Measurements from ENCODE around the gene OLFM1.

Gene OLFM1

GRCh38 chr9:135087489-135087792 is at the start of gene OLFM1:
OLFM1 (plus strand) TSS chr9:135087668; CDS start chr9:135087990, 322 bp downstream.
- DNase-seq (ENCODE audit: low read depth): no peak

DNA sequence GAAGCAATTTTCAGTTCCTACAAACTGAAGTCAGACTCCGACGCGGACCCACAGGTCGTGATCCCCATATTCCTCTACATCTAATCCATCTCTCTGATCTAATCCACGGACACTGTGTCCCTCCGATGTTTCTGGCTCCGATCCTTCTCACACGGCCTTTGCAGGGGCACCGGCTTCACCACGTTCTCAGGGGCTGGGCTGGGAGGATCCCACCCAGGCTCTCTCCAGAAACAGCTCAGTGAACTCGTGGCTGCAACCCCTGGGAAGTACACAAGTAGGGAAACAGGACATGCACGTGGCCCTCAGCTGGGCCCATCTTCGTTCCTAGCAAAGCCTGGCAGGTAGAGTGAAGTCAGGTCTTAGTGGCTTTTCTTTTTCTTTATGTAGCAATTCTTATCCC is 49.1 kb upstream of the OLFM1 start:
- DNase-seq (ENCODE audit: low read depth): no peak

DNA sequence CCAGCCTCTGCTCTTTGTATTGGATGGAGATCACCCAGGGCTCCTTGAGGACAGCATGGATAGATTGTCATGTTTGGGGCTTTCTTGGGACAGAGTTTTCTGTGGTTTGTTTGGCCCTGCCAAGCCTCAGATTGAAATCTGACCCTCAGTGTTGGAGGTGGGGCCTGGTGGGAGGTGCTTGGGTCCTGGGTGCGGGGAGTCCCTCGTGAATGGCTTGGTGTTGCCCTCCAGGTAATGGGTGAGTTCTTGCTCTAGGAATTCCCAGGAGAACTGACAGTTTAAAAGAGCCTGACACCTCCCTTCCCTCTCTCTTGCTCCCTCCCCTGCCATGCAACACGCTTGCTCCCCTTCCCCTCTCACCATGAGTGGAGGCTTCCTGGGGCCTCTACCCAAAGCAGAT is 48.6 kb upstream of the OLFM1 start:
- DNase-seq (ENCODE audit: low read depth): no peak

GRCh38 chr9:135039266-135039870 is 48.1 kb upstream of the OLFM1 start:
- no peak for DNase-seq (ENCODE audit: low read depth)

DNA sequence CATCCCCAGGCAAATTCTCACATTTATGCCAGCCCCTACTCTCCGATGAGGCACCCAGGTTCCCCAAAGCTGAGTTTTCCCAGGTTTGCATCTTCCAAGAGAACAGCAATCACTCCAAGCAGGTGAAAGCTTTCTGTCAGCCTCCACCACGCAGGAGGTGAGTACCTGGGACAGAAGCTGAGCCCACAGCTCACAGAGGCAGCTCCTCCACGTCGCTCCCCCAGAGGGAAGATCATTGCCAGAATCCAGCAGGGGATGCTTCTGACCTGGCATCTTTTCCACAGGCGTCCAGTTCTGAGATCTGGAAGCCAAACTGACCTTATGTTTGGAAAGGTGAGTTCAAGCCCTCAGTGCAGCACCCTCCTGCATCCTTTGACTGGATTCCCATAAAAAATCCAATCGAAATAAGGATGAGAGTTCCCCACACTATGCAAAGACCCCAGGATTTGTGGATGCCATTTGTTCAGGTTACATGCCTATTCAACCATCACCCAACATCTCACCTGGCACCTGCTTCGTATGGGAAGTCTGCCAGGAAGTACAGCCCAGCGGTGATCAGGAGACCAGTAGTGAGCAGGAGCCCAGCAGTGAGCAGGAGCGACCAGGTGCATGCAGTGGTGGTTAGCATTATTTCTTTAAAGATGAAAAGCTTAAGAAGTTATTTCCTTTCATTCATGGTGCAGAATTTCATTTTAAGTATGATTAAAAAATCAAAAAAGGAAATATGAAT is 47.4 kb upstream of the OLFM1 start:
- DNase-seq (ENCODE audit: low read depth): no peak

DNA sequence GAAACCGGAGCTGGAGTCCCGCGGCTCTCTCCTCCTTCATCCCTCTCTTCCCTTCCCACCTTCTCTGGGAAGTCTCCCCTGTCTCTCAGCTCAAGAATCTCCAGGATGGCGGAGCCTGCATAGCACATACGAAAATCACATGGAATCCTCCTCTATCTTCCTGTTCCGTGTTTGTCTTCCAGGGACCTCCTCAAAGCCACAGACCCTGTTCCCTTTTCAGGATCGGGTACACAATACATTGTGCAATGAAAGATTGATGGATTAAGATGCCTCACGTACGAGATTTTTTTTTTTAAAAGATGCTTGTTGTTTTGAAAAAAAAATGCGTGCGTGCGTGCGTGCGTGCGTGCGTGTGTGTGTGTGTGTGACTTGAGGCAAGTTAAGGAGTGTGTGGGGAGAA is 46.6 kb upstream of the OLFM1 start:
- no peak for DNase-seq (ENCODE audit: low read depth)

DNA sequence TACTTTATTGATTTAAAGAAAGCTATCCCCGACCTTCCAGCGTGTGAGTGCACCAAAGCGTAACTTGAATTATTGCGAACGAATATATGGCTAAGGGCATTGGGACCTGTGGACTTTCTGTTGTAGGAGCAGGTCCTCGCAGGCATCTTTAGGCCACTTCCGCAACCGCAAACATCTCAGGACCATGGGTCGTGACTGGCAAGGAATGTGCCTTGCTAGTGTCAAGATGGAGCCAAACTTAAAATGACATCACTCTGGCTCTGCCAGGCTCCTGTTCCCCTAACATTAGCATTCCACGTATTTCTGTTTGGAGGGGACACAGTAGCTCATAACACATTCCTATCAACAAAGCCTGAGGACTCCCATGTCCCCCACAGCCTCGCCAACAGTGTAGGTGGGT is 44.1 kb upstream of the OLFM1 start:
- no peak for DNase-seq (ENCODE audit: low read depth)

DNA sequence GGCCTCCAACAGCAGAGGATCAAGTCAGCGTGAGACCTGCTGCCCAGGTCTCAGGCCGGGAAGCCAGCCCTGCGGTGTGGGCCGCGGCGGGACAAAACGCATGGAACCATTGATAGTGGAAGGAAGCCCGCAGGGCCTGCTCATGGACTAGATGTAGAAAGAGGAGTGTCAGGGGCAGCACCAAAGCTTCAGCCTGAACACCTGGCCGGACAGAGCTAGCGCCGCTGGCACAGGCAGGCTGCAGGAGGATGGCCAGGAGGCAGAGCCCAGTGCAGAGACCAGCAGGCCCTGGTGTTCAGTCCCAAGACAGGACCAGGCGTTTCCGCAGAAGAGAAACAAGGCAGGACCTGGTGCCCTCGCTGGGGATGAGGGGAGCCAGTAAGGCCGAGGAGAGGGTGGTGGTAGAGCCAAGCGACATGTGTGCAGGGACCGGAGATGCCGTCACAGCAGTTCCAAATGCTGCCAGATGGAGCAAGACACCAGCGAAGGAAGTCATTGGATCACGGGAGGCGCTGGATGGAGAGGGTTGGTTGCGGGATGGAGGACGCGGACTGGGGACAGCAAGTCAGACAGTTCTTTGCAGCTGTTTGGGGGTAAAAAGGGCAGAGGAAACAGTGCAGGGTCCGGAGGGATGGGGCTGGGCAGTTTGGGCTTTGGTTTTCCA is 42.1 kb upstream of the OLFM1 start:
- no peak for DNase-seq (ENCODE audit: low read depth)

GRCh38 chr9:135045928-135046738 is 41.3 kb upstream of the OLFM1 start:
- DNase-seq (ENCODE audit: low read depth): no peak

DNA sequence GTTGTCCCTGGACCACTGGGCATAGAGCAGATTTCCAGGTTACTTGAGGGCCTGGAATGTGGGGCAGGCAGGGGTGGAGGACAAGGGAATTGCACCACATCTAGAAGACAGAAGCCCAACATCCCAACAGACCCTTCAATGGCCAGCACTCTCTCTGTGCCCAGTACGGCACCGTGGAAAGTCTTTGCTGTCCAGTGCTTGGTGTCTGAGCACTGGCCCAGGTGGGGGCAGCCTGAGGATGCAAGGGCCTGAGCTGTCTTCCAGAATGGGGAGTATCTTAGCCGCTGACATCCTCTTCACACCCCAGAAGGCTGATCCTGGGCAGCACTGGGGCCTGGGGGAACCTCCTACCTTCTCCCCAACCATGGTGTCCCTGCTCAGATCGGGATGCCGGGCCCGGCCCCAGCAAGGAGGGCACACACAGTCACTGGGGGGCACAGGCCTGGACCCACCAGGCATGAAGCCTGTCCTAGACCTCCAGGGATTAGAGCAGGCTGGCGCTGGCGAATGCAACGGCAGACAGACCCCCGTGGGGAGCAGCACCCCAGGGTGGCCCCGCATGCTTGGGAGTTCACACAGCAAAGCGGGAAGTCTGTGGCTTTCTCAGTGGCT is 40.6 kb upstream of the OLFM1 start:
- DNase-seq (ENCODE audit: low read depth): no peak

- DNase-seq (ENCODE audit: low read depth): no peak
Measured at GRCh38 chr9:135047521-135047920, 39.9 kb upstream of the OLFM1 start.

- DNase-seq (ENCODE audit: low read depth): no peak
Measured at GRCh38 chr9:135048046-135048757, 39.3 kb upstream of the OLFM1 start.

GRCh38 chr9:135048758-135049444 is 38.6 kb upstream of the OLFM1 start:
- DNase-seq (ENCODE audit: low read depth): no peak

- DNase-seq (ENCODE audit: low read depth): no peak
Measured at GRCh38 chr9:135049460-135049859, 38.0 kb upstream of the OLFM1 start.

- no peak for DNase-seq (ENCODE audit: low read depth)
Measured at GRCh38 chr9:135050072-135050990, 37.1 kb upstream of the OLFM1 start.

- no peak for DNase-seq (ENCODE audit: low read depth)
Measured at GRCh38 chr9:135051316-135052038, 36.0 kb upstream of the OLFM1 start.

DNA sequence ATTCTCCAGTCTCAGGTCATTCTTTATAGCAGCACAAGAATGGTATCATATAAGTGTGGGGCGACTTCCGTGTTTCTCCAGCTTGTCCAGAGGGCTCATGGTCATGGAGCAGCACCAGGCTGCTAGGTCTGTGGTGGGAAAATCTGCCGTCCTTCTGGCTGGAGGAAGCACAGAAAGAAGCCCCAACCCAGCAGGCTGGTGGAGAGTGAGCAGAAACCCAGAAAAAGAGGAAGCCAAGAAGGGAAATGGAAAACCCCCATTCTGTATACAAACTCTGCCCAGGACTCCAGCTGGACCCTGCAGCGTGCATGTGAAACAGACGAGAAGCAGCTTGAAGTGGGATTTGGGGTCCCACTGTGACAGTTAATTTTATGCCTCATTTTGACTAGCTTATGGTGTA is 34.3 kb upstream of the OLFM1 start:
- no peak for DNase-seq (ENCODE audit: low read depth)

DNA sequence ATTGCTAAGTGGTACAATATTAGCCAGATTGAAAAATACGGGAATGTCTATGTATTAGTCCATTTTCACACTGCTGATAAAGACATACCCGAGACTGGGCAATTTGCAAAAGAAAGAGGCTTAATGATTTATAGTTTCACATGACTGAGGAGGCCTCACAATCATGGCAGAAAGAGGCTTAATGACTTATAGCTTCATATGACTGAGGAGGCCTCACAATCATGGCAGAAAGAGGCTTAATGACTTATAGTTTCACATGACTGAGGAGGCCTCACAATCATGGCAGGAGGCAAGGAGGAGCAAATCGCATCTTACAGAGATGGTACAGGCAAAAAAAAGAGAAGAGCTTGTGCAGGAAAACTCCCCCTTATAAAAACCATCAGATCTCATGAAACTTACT is 32.3 kb upstream of the OLFM1 start:
- no peak for DNase-seq (ENCODE audit: low read depth)

- no peak for DNase-seq (ENCODE audit: low read depth)
Measured at GRCh38 chr9:135056541-135056940, 30.9 kb upstream of the OLFM1 start.
